Activated T-helper 1 cell treated with Interleukin-2 at 50 U/mL for 16 hours (primary cell): ENCODE data around the gene TET3.
A peak's percentile ranks its signal among the peaks of the same experiment; 100 is the strongest.

Experiments
- DNase-seq: peaks from one replicate; pipeline ENCODE4 v3.0.0-alpha.2; 2020; ENCODE audit warnings: low read depth

TET3 gene

GRCh38 chr2:73987948-73988700 lies 3.4 kb downstream of the TET3 start:
- no peak for DNase-seq

GRCh38 chr2:73989972-73990371 lies 5.3 kb downstream of the TET3 start:
- no peak for DNase-seq

GRCh38 chr2:73990531-73990930 lies 5.8 kb downstream of the TET3 start:
- DNase-seq: no peak

- DNase-seq: no peak
Measured at GRCh38 chr2:73992036-73992435, 7.3 kb downstream of the TET3 start.

GRCh38 chr2:73993376-73993775 lies 8.7 kb downstream of the TET3 start:
- DNase-seq: no peak

GRCh38 chr2:73993778-73994177 lies 9.1 kb downstream of the TET3 start:
- no peak for DNase-seq

- no peak for DNase-seq
Measured at GRCh38 chr2:73994178-73994831, 9.6 kb downstream of the TET3 start.

GRCh38 chr2:73995810-73996209 lies 11.1 kb downstream of the TET3 start:
- no peak for DNase-seq

- no peak for DNase-seq
Measured at GRCh38 chr2:73997813-73998212, 13.1 kb downstream of the TET3 start.

- DNase-seq: no peak
Measured at GRCh38 chr2:73998451-73998850, 13.7 kb downstream of the TET3 start.

- DNase-seq: no peak
Measured at GRCh38 chr2:73998933-73999332, 14.2 kb downstream of the TET3 start.

GRCh38 chr2:73999881-74000597 lies 15.3 kb downstream of the TET3 start:
- DNase-seq: no peak

- DNase-seq: no peak
Measured at GRCh38 chr2:74000666-74001065, 16.0 kb downstream of the TET3 start.

GRCh38 chr2:74001121-74001520 lies 16.4 kb downstream of the TET3 start:
- no peak for DNase-seq

- DNase-seq: no peak
Measured at GRCh38 chr2:74001781-74002504, 17.2 kb downstream of the TET3 start.

- DNase-seq: peak; percentile 74
Measured at GRCh38 chr2:74002505-74003421, 18.1 kb downstream of the TET3 start.

- DNase-seq: no peak
Measured at GRCh38 chr2:74003494-74004211, 18.9 kb downstream of the TET3 start.

- DNase-seq: no peak
Measured at GRCh38 chr2:74004212-74005182, 19.8 kb downstream of the TET3 start.

- no peak for DNase-seq
Measured at GRCh38 chr2:74005786-74006185, 21.1 kb downstream of the TET3 start.
